ENCODE results near the gene PTPRE.
"Not testable (repeated sequence)": the region's sequence is repeated elsewhere in the genome, so short reads cannot be mapped to it uniquely, and the experiment has no call there.

The PTPRE gene

GRCh38 chr10:128086003-128086863 is 179.3 kb downstream of the PTPRE start:
- no CpG with 5 or more reads among the region's 10 CpGs for WGBS (ENCODE audit: insufficient coverage, insufficient read length)

GRCh38 chr10:128087146-128087883 is 180.4 kb downstream of the PTPRE start:
- Histone ChIP-seq H3K27me3 (ENCODE audit: control insufficient read depth, insufficient read depth, low read length) (no peaks in the 10 kb centered on the region), H3K4me3 (ENCODE audit: low read length) (no peak overlapping the region), H3K36me3 (ENCODE audit: control insufficient read depth, insufficient read depth, low read length) (no peaks in the 10 kb centered on the region), H3K27ac (ENCODE audit: low read length) (no peak overlapping the region), H3K4me1 (ENCODE audit: control insufficient read depth, insufficient read depth, low read length) (peaks cover 6% of the 10 kb centered on the region), H3K9me3 (ENCODE audit: control insufficient read depth, insufficient read depth, low read length) (no peaks in the 10 kb centered on the region)
- WGBS (ENCODE audit: insufficient coverage, insufficient read length): no CpG with 5 or more reads among the region's 7 CpGs
- no peak for DNase-seq (ENCODE audit: low read depth, low spot score)

More at GRCh38 chr10:128086003-128086863, 179.3 kb downstream of the PTPRE start:
- peaks cover 6% of the 10 kb centered on the region for H3K4me1 ChIP-seq (ENCODE audit: control insufficient read depth, insufficient read depth, low read length)
- no peaks in the 10 kb centered on the region for H3K27me3 ChIP-seq (ENCODE audit: control insufficient read depth, insufficient read depth, low read length)
- H3K36me3 ChIP-seq (ENCODE audit: control insufficient read depth, insufficient read depth, low read length): no peaks in the 10 kb centered on the region
- no peak overlapping the region for H3K4me3 ChIP-seq (ENCODE audit: low read length)
- DNase-seq (ENCODE audit: low read depth, low spot score): no peak
- H3K27ac ChIP-seq (ENCODE audit: low read length): no peak overlapping the region
- no peaks in the 10 kb centered on the region for H3K9me3 ChIP-seq (ENCODE audit: control insufficient read depth, insufficient read depth, low read length)

- Histone ChIP-seq H3K36me3 (ENCODE audit: control insufficient read depth, insufficient read depth, low read length) (no peaks in the 10 kb centered on the region), H3K4me1 (ENCODE audit: control insufficient read depth, insufficient read depth, low read length) (peaks cover 6% of the 10 kb centered on the region), H3K4me3 (ENCODE audit: low read length) (no peak overlapping the region), H3K27me3 (ENCODE audit: control insufficient read depth, insufficient read depth, low read length) (no peaks in the 10 kb centered on the region), H3K27ac (ENCODE audit: low read length) (no peak overlapping the region), H3K9me3 (ENCODE audit: control insufficient read depth, insufficient read depth, low read length) (no peaks in the 10 kb centered on the region)
- no CpG with 5 or more reads among the region's 12 CpGs for WGBS (ENCODE audit: insufficient coverage, insufficient read length)
- no peak for DNase-seq (ENCODE audit: low read depth, low spot score)
Measured at GRCh38 chr10:128087884-128088709, 181.2 kb downstream of the PTPRE start.

GRCh38 chr10:128091636-128092210 is 184.8 kb downstream of the PTPRE start:
- no peak for DNase-seq (ENCODE audit: low read depth, low spot score)
- H3K27me3 ChIP-seq (ENCODE audit: control insufficient read depth, insufficient read depth, low read length): no peaks in the 10 kb centered on the region
- no peaks in the 10 kb centered on the region for H3K36me3 ChIP-seq (ENCODE audit: control insufficient read depth, insufficient read depth, low read length)
- no peak overlapping the region for H3K4me3 ChIP-seq (ENCODE audit: low read length)
- WGBS (ENCODE audit: insufficient coverage, insufficient read length): no CpG with 5 or more reads among the region's 17 CpGs
- H3K9me3 ChIP-seq (ENCODE audit: control insufficient read depth, insufficient read depth, low read length): no peaks in the 10 kb centered on the region
- H3K27ac ChIP-seq (ENCODE audit: low read length): no peak overlapping the region
- H3K4me1 ChIP-seq (ENCODE audit: control insufficient read depth, insufficient read depth, low read length): no peaks in the 10 kb centered on the region

GRCh38 chr10:128092454-128092853 is 185.6 kb downstream of the PTPRE start:
- no CpG with 5 or more reads among the region's 3 CpGs for WGBS (ENCODE audit: insufficient coverage, insufficient read length)
- Histone ChIP-seq H3K4me3 (ENCODE audit: low read length) (no peak overlapping the region), H3K36me3 (ENCODE audit: control insufficient read depth, insufficient read depth, low read length) (peaks cover under 1% of the 10 kb centered on the region; the same call in 1 of the 2 replicates), H3K27me3 (ENCODE audit: control insufficient read depth, insufficient read depth, low read length) (no peaks in the 10 kb centered on the region), H3K4me1 (ENCODE audit: control insufficient read depth, insufficient read depth, low read length) (no peaks in the 10 kb centered on the region), H3K27ac (ENCODE audit: low read length) (no peak overlapping the region), H3K9me3 (ENCODE audit: control insufficient read depth, insufficient read depth, low read length) (no peaks in the 10 kb centered on the region)
- no peak for DNase-seq (ENCODE audit: low read depth, low spot score)

- peaks cover 11% of the 10 kb centered on the region; the same call in 1 of the 2 replicates for H3K36me3 ChIP-seq (ENCODE audit: control insufficient read depth, insufficient read depth, low read length)
- not testable (repeated sequence) for DNase-seq (ENCODE audit: low read depth, low spot score); H3K4me1 ChIP-seq (ENCODE audit: control insufficient read depth, insufficient read depth, low read length); H3K27ac ChIP-seq (ENCODE audit: low read length); H3K4me3 ChIP-seq (ENCODE audit: low read length); H3K9me3 ChIP-seq (ENCODE audit: control insufficient read depth, insufficient read depth, low read length); H3K27me3 ChIP-seq (ENCODE audit: control insufficient read depth, insufficient read depth, low read length)
- WGBS (ENCODE audit: insufficient coverage, insufficient read length): no CpG with 5 or more reads among the region's 4 CpGs
Measured at GRCh38 chr10:128094596-128094995, 187.7 kb downstream of the PTPRE start.

- Histone ChIP-seq H3K4me3 (ENCODE audit: low read length) (no peak overlapping the region), H3K27me3 (ENCODE audit: control insufficient read depth, insufficient read depth, low read length) (no peaks in the 10 kb centered on the region), H3K4me1 (ENCODE audit: control insufficient read depth, insufficient read depth, low read length) (no peaks in the 10 kb centered on the region), H3K9me3 (ENCODE audit: control insufficient read depth, insufficient read depth, low read length) (no peaks in the 10 kb centered on the region), H3K27ac (ENCODE audit: low read length) (no peak overlapping the region), H3K36me3 (ENCODE audit: control insufficient read depth, insufficient read depth, low read length) (peaks cover 17% of the 10 kb centered on the region)
- no peak for DNase-seq (ENCODE audit: low read depth, low spot score)
- no CpG with 5 or more reads among the region's 11 CpGs for WGBS (ENCODE audit: insufficient coverage, insufficient read length)
Measured at GRCh38 chr10:128095027-128095752, 188.3 kb downstream of the PTPRE start.

- no peak overlapping the region for H3K27ac ChIP-seq (ENCODE audit: low read length)
- WGBS (ENCODE audit: insufficient coverage, insufficient read length): no CpG with 5 or more reads among the region's 11 CpGs
- H3K4me3 ChIP-seq (ENCODE audit: low read length): no peak overlapping the region
- H3K4me1 ChIP-seq (ENCODE audit: control insufficient read depth, insufficient read depth, low read length): no peaks in the 10 kb centered on the region
- DNase-seq (ENCODE audit: low read depth, low spot score): no peak
- H3K9me3 ChIP-seq (ENCODE audit: control insufficient read depth, insufficient read depth, low read length): no peaks in the 10 kb centered on the region
- no peaks in the 10 kb centered on the region for H3K27me3 ChIP-seq (ENCODE audit: control insufficient read depth, insufficient read depth, low read length)
- peaks cover 17% of the 10 kb centered on the region for H3K36me3 ChIP-seq (ENCODE audit: control insufficient read depth, insufficient read depth, low read length)
Measured at GRCh38 chr10:128095753-128096469, 189.0 kb downstream of the PTPRE start.

GRCh38 chr10:128096486-128097199 is 189.7 kb downstream of the PTPRE start:
- H3K36me3 ChIP-seq (ENCODE audit: control insufficient read depth, insufficient read depth, low read length): peaks cover 22% of the 10 kb centered on the region
- no peaks in the 10 kb centered on the region for H3K4me1 ChIP-seq (ENCODE audit: control insufficient read depth, insufficient read depth, low read length)
- H3K4me3 ChIP-seq (ENCODE audit: low read length): no peak overlapping the region
- no peak for DNase-seq (ENCODE audit: low read depth, low spot score)
- no CpG with 5 or more reads among the region's 5 CpGs for WGBS (ENCODE audit: insufficient coverage, insufficient read length)
- no peaks in the 10 kb centered on the region for H3K9me3 ChIP-seq (ENCODE audit: control insufficient read depth, insufficient read depth, low read length)
- no peaks in the 10 kb centered on the region for H3K27me3 ChIP-seq (ENCODE audit: control insufficient read depth, insufficient read depth, low read length)
- H3K27ac ChIP-seq (ENCODE audit: low read length): no peak overlapping the region

All from iPS DF 6.9 (cell line).